BJ (cell line): ENCODE results near the gene HK3. TPM values are rescaled to one million over a fixed set of nuclear protein-coding genes. Genes with fewer than 3 reads are reported as not detected.

Experiments used
- CTCF ChIA-PET: fragments of 350-600 bp; formaldehyde crosslinking; extraction: SDS; loops from one replicate; lab custom pipeline; 2021; ENCODE audit warnings: antibody characterized with exemption, inconsistent platforms; lab: Yijun Ruan, JAX
- POLR2A ChIA-PET: fragments of 300-600 bp; sonication (Branson Sonifier 250); formaldehyde crosslinking; extraction: SDS; loops from one replicate; lab custom pipeline; 2021; ENCODE audit warnings: antibody characterized with exemption; lab: Charles Lee
- DNase-seq: peaks from one replicate; pipeline ENCODE4 v3.0.0-alpha.2; 2011; ENCODE audit warnings: low read depth
- H3K27me3 ChIP-seq: 2 replicates; pipeline ENCODE4 v1.6.0; 2011; ENCODE audit warnings: low read length; ENCODE audit not compliant: control insufficient read depth, insufficient read depth
- H3K36me3 ChIP-seq: 2 replicates; pipeline ENCODE4 v1.5.1; 2011; ENCODE audit warnings: low read length; ENCODE audit not compliant: control insufficient read depth, insufficient read depth
- H3K4me3 ChIP-seq: 2 replicates; pipeline ENCODE4 v1.5.1; 2011; ENCODE audit warnings: low read depth, mild to moderate bottlenecking, control low read depth, low read length
- polyA minus RNA-seq: library from RNA; depleted of rRNA, polyadenylated mRNA; stranded (reverse); fragments of >200 nt; gene quantifications from 2 replicates; pipeline ENCODE4 v1.2.3, GENCODE V29; 2011; rRNA and poly(A)+ RNA removed
- polyA plus RNA-seq: library from polyadenylated mRNA; depleted of rRNA; stranded (reverse); fragments of >200 nt; gene quantifications from 2 replicates; pipeline ENCODE4 v1.2.3, GENCODE V29; 2011; rRNA removed
- TF ChIP-seq, protein P1 (sequence below): IDR thresholded peaks from 2 replicates; pipeline ENCODE4 v1.5.1; 2011; ENCODE audit warnings: low read depth, mild to moderate bottlenecking, control low read depth, inconsistent platforms, low read length, moderate library complexity; ENCODE audit not compliant: insufficient read depth

HK3 gene, protein sequence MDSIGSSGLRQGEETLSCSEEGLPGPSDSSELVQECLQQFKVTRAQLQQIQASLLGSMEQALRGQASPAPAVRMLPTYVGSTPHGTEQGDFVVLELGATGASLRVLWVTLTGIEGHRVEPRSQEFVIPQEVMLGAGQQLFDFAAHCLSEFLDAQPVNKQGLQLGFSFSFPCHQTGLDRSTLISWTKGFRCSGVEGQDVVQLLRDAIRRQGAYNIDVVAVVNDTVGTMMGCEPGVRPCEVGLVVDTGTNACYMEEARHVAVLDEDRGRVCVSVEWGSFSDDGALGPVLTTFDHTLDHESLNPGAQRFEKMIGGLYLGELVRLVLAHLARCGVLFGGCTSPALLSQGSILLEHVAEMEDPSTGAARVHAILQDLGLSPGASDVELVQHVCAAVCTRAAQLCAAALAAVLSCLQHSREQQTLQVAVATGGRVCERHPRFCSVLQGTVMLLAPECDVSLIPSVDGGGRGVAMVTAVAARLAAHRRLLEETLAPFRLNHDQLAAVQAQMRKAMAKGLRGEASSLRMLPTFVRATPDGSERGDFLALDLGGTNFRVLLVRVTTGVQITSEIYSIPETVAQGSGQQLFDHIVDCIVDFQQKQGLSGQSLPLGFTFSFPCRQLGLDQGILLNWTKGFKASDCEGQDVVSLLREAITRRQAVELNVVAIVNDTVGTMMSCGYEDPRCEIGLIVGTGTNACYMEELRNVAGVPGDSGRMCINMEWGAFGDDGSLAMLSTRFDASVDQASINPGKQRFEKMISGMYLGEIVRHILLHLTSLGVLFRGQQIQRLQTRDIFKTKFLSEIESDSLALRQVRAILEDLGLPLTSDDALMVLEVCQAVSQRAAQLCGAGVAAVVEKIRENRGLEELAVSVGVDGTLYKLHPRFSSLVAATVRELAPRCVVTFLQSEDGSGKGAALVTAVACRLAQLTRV
- polyA plus RNA-seq: not detected in 2 replicates
- polyA minus RNA-seq: not detected in 2 replicates

- TF ChIP-seq, protein P1, sequence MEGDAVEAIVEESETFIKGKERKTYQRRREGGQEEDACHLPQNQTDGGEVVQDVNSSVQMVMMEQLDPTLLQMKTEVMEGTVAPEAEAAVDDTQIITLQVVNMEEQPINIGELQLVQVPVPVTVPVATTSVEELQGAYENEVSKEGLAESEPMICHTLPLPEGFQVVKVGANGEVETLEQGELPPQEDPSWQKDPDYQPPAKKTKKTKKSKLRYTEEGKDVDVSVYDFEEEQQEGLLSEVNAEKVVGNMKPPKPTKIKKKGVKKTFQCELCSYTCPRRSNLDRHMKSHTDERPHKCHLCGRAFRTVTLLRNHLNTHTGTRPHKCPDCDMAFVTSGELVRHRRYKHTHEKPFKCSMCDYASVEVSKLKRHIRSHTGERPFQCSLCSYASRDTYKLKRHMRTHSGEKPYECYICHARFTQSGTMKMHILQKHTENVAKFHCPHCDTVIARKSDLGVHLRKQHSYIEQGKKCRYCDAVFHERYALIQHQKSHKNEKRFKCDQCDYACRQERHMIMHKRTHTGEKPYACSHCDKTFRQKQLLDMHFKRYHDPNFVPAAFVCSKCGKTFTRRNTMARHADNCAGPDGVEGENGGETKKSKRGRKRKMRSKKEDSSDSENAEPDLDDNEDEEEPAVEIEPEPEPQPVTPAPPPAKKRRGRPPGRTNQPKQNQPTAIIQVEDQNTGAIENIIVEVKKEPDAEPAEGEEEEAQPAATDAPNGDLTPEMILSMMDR: no peak
- POLR2A ChIA-PET: no interaction called here
These were observed at the start of gene HK3 for GRCh38 chr5:176899296-176899891. HK3 (minus strand) TSS chr5:176899346; CDS start chr5:176896159, 3,187 bp downstream.

GRCh38 chr5:176948458-176948857 is 49.3 kb upstream of the HK3 start:
- H3K36me3 ChIP-seq: peaks cover 2% of the 10 kb centered on the region; the same call in 1 of the 2 replicates
- no peak overlapping the region for H3K4me3 ChIP-seq
- TF ChIP-seq, protein P1: no peak
- DNase-seq: no peak
- POLR2A ChIA-PET: no interaction called here
- H3K27me3 ChIP-seq: no peaks in the 10 kb centered on the region
- CTCF ChIA-PET: interaction anchor here (1.7 kb wide), 1 partner anchor 10 kb away, joined by 3 read pairs; no protein-coding TSS in a partner anchor

More at GRCh38 chr5:176899296-176899891, at the start of gene HK3:
- Histone ChIP-seq H3K4me3 (no peak within 1 kb of the TSS), H3K36me3 (peaks cover 1% of the 10 kb centered on the region), H3K27me3 (no peaks in the 10 kb centered on the region; the same call in none of the 2 replicates)
- CTCF ChIA-PET: interaction anchor here (0.6 to 2.5 kb wide), 4 partner anchors 8 to 499 kb away, joined by 3 to 7 read pairs (median 3); no protein-coding TSS in a partner anchor
- DNase-seq: no peak

- H3K4me3 ChIP-seq: no peak overlapping the region
- POLR2A ChIA-PET: no interaction called here
- H3K27me3 ChIP-seq: no peaks in the 10 kb centered on the region
- no peak for DNase-seq
- TF ChIP-seq, protein P1: no peak
- CTCF ChIA-PET: interaction anchor here (1.3 to 1.7 kb wide), 2 partner anchors 11 to 13 kb away, joined by 3 read pairs; no protein-coding TSS in a partner anchor
- H3K36me3 ChIP-seq: peaks cover 5% of the 10 kb centered on the region
These were observed 48.7 kb upstream of the HK3 start for GRCh38 chr5:176947847-176948246.

GRCh38 chr5:176944268-176944667 is 45.1 kb upstream of the HK3 start:
- TF ChIP-seq, protein P1: no peak
- no peak for DNase-seq
- H3K36me3 ChIP-seq: peaks cover 6% of the 10 kb centered on the region
- ChIA-PET CTCF (no interaction called here), POLR2A (no interaction called here)
- no peak overlapping the region for H3K4me3 ChIP-seq
- H3K27me3 ChIP-seq: no peaks in the 10 kb centered on the region
